Measurements from ENCODE around the gene HSPG2.

Gene HSPG2

DNA sequence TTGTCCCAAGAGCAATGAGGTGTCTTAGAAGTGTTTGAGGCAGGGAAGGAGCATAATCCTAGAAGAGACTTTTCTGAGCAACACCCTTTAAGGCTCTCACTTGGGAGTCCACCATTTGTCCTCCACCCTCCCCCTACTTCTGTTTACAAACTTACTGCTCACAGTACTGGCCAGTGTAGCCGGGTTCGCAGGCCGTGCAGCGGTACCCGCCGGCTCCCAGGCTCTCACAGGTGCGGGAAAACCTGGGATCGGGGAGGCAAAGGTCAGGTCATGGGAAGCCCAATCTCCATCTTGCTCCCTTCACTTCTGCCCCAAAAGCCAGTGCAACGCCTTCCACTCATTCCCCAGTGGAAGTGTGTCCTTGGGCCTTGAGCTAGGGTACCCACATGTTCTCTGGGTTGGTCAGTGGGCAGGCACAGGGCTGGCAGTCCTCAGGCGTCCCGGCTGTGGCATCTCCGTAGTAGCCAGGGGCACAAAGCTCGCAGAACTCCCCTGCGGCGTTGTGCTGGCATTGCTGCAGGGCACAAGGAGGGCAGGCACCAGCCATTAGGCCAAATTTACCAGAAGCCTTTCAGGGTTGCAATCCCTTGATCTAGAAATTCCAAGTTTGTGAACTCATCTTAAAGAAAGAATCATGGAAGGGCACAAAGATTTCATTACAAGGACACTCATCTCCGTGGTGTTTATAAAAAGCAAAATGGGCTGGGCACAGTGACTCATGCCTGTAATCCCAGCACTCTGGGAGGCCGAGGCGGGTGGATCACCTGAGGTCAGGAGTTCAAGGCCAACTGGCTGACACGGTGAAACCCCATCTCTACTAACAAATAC lies 75.3 kb downstream of the HSPG2 start:
- DNase-seq (ENCODE audit: low read depth): no peak

DNA sequence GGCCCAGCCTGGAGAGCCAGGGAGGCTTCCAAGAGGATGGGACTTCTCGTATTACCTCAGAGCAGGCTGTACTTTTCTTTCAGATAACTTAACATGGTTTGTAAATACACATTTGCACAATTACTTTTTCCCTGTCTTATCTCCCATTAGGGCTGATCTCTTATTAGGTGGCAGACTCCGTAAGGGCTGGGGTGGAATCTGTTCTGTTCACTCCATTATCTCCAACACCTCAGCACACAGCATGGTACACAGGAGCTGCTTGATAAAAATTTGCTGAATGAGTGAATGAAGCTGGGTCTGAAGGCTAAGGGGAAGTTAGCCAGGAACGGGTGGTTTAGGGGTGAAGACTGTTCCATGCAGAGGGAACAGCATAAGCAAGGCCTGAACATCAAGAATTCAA lies 76.1 kb downstream of the HSPG2 start:
- DNase-seq (ENCODE audit: low read depth): no peak

DNA sequence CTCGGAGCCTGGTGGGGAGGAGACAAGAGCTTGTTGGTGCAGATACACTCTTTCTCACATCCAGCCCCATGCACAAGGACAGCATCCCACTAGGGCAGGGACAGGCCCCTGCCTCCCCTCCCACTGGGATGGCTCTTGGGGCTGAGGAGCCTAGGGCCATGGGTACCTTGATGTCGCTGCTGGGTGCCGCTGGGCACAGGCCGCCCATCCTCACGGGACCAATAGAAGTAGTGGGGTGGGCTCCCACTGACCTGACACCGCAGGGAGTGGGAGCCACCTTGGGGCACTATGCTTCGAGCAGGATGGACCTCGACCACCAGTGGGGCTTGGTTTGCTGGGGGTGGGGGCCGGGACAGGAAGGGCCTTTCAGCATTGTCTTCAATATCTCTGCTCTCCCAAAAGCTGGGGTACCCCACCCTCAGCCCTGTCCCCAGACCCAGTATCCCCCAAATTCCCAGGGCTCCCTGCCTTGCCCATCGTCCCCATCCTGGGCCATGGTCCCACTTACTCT lies 77.4 kb downstream of the HSPG2 start:
- no peak for DNase-seq (ENCODE audit: low read depth)

DNA sequence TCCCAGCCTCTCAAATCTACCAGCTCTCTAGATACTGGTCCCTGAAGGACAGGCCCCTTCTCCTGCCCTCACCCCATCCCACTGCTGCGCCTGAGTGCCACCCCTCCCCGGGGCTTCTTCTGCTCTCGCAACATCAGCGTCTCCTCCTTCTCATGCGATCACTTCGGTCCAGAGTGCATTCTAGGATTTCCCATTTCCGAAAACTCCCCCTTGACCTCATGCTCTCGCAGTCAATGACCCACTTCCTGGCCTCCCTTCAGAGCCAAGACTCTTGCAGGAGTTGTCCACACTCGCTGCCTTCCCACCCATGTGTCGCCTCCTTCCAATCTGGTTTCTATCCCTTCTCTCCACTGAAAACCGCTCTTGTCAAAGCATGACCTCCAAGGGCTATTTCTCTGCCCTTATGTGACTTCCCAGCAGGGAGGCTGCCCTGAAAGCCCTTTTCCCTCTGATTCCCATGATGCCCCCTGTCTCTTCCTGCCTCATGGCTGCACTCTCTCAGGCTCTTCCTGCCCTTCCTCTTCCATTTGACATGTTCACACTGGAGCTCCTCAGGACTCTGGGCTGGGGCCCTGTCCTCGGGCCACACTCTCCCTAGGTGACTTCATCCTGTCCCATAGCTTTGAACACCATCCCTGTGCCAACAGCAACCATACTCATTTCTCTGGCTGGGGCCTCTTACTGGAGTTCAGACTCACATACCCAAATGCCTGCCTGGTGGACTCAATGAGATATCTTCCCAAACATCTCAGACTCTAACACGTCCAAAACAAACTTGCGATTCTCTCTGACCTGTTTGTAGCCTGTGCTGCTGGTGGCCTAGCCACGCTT lies 79.1 kb downstream of the HSPG2 start:
- no peak for DNase-seq (ENCODE audit: low read depth)

DNA sequence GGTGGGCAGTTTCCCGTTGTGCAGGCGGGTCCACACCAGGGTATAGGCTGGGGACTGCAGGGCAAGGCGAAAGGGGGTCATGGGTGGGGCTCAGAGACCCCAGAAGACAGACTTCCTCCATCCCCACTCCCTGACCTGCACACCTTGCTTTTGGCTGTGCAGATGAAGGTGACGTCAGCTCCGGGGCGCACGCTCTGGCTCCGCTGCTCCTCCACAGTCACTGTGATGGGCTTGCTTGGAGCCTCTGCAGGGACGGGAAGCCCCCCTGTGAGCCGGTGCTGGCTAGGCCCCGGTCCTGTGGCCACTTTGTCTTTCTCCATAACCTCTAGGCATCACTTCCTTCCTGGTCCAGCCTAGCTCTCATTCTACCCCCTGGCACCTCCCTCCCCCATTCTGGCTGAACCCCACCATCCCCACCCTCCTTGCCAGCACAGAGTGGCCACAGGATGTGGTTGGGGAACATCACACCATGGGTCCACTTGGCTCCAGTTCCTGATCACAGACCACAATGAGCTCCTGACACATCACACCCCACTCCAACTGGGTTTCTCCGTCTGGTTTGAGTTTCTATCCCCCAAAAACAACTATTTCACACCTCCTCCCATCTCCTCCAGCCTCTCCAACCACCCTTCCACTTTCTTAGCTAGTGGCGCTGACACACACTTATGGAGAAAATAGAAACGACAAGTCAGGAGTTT lies 79.8 kb downstream of the HSPG2 start:
- no peak for DNase-seq (ENCODE audit: low read depth)

DNA sequence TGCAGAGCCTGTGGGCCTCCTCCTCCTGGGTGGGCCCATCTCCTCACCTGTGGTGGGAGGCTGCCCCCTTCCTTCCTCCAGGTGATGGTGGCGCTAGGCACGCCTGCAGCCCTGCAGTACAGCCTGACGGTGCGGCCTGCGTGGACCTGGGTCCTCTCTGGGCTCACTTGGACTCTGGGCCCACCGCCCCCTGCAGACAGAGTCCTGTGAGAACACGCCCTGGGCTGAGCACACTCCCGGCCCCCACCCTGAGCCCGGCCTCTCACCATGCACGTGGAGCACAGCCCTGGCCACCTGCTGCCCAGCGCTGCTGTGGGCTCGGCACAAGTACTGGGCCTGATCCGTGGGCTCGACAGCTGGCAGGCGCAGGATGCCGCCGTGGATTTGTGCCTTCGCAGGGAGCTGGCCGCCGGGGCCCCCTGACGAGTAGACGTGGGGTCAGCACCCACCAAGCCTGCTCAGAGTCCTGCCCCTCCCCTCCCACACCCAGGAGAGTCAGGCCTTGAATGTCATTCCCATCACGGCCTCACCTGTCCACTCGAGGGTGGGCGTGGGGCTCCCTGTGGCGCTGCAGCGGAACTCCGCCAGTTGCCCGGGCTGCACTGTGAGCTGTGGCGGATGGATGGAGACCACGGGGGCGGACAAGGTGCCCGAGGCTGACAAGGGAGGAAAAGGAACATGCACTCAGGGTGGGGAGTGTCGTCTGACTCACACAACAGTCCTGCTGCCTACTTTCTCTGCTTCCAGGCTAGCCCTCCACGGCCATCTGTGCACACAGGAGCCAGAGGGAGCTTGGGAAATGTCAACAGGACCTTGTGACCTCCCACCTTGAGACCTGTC lies 81.6 kb downstream of the HSPG2 start:
- no peak for DNase-seq (ENCODE audit: low read depth)

DNA sequence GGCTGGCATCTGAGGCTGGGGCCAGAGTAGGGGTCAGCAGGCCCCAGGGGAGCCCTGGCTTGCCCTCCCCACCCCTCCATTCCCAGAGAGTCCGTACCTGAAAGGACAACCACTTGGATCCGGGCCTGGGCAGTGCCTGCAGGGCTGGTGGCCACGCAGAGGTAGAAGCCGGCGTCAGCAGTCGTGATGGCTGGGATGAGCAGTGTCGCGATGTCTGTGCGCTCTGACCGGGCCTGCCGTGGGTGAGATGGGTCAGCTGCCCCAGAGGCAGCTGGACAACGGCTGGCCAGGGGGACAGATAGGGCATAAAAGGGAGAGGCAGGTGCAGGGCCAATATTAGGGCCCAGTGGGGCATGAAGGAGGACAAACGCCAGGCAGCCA lies 82.4 kb downstream of the HSPG2 start:
- DNase-seq (ENCODE audit: low read depth): no peak

DNA sequence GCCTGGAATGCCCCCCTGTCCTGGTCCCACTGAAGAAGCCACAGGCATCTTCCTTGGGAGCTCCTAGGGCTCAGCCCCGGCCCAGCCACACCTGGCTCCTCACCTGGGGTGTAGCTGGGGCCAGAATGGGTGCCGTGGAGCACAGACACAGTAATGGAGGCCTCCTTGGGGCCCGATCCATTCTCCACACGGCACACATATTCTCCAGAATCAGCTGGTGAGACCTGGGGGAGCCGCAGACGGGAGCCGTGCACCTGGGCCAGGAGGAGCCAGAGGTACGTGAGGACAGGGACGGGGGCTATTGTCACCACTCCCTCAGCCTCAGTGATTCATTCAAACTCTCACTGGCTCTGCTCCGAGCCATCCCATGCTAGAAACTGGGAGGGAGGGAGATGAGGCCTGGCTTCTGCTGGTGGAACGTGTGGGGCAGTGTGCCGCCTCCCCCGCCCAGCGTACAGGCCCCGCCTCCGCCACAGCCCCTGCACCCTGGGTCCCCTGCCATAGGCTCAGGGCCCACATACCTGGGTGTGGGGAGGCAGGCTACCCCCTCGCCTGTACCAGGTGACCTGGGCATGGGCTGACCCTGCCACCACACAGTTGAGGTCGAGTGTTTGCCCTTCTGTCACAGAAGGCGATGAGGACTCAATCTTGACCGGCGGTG lies 82.9 kb downstream of the HSPG2 start:
- DNase-seq (ENCODE audit: low read depth): no peak

DNA sequence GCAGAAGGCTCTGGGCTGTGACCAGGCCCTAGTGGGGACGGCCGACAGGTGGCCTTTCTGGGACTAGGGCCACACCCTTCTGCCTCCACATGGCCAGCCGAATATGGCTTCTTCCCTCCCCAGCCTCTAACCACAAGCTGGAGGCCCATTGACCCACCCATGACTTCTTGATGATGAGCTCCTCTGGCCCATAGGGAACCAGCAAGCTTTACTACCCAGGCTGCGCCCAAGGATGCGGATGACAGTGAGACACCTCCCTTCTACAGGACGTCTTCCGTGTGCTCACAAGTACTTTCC lies 84.0 kb downstream of the HSPG2 start:
- no peak for DNase-seq (ENCODE audit: low read depth)

DNA sequence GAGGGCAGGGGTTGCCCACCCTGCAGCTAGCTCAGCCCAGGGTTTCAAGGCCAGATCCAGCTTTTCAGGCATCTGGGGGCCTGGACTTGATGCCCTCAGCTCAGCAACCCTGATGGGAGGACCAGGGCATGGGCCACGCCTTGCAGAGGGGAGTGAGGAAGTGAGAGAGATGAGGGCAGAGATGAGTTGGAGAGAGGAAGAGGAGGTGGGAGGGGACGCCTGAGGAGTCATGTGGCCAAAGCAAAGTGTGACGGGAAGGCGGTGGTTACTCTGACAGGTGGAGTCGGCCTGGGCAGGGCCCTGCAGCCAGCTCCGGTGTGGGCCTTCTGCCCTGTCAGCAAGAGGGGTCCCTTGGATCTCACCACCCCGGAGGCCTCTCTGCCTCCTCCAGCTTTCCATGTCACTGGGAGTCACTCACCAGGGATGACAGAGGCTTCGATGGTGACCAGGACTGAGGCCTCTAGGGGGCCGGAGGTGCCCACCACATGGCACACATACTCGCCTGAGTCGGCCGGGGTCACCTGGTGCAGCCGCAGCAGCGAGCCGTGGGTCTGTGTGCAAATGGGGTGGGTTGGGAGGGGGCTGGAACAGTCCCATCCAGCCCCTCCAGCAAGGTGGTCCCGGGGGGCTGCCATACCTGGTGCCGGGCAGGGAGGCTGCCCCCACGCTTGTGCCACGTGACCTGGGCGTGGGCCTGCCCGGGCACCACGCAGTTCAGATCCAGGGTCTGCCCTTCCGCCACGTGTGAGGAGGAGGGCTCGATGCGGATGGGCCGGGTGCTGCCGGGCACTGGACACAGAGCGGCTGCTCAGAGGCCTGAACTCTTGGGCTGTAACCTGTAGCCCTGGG lies 84.6 kb downstream of the HSPG2 start:
- DNase-seq (ENCODE audit: low read depth): no peak

DNA sequence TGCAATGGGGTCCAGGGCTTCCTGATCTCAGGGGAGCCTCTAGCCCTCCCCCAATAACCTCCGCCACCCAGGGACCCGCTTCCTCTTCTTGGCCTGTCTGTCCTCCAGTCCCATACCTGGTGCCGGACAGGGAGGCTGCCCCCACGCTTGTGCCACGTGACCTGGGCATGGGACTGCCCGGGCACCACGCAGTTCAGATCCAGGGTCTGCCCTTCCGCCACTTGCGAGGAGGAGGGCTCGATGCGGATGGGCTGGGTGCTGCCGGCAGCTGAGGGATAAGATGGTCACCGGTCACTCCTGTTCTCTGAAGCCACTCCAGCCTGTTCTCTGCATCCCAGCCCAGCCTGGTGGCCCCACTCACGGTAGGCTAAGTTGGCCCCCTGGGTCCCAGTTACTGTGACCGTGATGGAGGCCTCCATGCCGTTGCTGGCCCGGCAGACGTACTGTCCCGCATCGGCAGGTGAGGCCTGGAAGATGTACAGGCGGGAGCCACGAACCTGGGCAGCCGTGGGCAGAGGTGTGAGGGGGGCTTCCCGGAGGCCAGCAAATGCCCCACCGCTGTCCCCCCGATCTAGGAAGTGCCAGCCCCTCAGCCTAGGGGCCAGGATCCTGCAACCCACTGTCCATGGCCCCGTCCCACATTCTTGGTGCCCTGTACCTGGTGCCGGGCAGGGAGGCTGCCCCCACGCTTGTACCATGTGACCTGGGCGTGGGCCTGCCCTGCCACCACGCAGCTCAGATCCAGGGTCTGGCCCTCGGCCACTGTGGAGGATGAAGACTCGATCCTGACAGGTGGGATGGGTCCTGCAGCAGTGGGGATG lies 85.5 kb downstream of the HSPG2 start:
- no peak for DNase-seq (ENCODE audit: low read depth)

DNA sequence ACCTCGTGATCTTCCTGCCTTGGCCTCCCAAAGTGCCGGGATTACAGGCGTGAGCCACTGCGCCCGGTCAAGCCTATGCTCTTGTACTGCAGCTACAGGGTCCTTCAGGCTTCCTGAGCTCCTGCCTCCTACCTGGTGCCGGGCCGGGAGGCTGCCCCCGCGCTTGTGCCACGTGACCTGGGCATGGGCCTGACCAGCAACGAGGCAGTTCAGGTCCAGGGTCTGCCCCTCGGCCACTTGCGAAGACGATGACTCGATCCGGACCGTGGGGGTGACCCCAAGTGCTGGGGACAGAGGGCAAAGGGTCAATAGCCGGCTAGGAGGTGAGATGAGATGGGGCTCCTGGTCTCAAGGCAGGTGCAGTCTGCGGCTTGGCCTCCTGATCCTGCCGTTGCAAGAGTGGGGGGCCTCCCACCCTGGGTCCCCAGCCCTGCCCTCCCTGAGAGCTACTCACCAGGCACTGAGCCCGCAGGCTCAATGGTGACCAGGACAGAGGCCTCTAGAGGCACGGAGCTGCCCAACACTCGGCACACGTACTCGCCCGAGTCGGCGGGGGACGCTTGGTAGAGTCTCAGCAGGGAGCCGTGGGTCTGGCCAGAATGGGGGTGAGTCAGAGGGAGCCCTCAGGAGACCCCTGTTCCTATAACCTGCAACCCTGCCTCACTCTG lies 87.1 kb downstream of the HSPG2 start:
- DNase-seq (ENCODE audit: low read depth): no peak

DNA sequence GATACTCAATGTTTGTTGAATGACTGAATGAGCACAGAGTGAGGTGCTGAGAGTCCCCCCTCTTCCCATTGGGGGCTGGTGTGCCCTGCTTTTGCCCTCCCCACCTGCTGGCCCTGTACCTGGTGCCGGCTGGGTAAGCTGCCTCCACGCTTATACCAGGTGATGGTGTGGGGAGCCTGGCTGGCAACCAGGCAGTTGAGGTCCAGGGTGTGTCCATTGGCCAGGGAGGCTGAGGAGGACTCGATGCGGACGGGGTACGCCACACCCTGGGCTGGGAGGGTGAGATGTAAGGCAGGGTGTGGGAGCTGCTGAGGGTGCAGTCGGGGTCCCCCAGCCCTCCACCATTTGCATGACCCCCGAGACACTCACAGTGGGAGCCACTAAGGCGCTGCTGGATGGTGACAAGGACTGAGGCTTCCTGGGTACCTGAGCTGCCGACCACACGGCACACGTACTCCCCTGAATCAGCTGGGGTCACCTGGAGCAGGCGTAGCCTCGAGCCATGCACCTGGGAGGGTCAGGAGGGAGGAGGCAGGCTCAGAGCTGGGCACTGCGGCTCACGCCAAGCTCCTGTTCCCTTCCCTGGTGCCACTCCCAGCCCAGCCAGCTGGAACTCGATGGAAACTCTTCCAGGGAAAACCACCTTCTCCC lies 88.5 kb downstream of the HSPG2 start:
- DNase-seq (ENCODE audit: low read depth): no peak

DNA sequence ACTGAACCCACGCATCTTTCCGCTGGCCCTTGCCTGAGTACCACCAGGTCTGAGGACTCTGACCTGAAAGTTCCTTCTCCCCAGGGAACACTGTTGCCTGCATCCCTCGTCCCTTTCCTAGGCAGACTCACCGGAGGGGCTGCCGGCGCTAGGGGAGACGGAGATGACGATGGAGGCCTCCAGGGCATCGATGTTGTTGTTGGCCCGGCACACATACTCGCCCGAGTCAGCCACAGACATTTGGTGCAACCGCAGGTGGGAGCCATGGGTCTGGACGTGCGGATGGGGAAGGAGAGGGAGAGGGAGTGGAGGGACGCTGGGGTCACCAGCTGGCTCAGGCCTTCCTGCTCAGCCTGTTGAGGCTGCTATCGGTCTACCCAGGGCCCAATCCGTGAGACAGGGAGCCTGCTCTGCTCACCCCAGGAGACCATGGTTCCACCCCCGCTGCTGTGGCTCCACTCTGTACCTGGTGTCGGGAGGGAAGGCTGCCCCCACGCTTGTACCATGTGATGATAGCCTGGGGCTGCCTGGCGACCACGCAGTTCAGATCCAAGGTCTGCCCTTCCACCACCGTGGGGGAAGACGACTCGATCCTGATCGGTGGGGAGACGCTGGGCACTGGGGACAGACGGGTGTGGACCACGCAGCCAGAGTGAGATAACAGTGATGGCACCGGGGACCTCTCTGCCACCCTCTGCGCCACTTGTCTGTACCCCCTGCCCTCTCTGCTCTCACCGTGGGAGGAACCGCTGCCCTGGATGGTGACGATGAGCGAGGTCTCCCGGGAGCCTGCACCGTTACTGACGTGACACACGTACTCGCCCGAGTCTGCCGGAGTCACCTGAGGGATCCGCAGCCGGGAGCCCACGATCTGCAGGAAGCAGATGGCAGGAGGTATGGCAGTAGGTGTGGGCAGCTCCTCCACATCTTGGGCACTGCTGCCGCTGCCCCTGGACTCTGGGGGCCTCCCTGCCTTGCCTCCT lies 89.6 kb downstream of the HSPG2 start:
- DNase-seq (ENCODE audit: low read depth): no peak

DNA sequence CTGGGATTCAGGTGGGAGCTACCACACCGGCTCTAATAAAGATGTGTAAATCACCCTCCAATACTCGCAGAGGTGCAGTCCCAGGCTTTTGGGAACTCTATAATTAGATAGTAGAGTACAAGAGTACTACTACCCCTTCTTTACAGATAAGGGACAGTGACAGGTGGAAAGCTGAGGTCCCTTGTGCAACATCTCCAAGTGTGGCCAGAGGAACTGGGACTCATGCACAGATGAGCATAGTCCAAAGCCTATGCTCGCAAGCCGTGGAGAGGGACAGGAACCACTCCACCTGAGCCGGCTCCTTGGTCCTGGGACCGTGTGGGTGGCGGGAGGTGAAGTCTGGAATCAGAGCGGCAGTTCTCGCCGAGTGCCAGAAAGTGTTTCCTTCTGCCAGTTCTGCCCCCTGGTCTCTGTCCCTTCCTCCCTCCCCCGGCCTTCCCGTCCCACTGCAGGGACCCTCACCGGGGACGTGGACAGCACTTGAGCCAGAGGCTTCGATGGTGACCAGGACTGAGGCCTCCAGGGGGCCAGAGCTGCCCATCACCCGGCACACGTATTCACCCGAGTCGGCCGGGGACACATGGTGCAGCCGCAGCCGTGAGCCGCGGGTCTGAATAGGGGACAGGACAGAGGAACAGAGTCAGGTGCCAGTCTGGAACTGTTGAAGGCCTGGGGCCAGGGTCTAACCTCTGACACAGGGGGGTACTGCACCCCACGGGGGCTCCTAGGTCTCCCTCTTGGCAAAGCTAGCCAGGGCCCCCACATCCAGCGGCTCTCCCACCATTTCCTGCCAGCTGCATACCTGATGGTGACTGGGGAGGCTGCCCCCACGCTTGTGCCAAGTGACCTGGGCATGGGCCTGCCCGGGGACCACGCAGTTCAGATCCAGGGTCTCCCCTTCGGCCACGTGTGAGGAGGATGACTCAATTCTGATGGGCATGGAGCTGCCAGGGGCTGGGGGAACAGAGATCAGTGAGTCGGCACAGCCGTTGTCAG lies 91.2 kb downstream of the HSPG2 start:
- DNase-seq (ENCODE audit: low read depth): no peak

DNA sequence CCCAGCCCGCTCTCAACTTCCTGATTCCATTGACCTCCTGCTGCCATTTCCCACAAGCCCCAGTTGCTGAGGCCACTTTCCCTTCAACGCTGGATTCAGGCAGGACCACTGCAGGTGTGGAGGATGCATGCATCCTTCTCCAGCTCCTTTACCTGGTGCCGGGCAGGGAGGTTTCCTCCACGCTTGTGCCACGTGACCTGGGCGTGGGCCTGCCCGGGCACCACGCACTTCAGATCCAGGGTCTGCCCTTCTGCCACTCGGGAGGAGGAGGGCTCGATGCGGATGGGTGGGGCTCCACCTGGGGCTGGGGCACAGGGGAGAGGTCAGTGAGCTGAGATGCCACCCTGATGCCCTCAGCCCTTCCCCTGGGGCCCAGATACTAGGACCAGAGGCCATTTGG lies 93.1 kb downstream of the HSPG2 start:
- no peak for DNase-seq (ENCODE audit: low read depth)

Data from fibroblast of the conjunctiva (primary cell).